ENCODE measurements around the gene FLYWCH1.
"Not testable (repeated sequence)": the region's sequence is repeated elsewhere in the genome, so short reads cannot be mapped to it uniquely, and the experiment has no call there.

FLYWCH1 gene

GRCh38 chr16:2898831-2899563 lies 12.7 kb upstream of the FLYWCH1 start:
- no peak for DNase-seq (ENCODE audit: low spot score)

DNA sequence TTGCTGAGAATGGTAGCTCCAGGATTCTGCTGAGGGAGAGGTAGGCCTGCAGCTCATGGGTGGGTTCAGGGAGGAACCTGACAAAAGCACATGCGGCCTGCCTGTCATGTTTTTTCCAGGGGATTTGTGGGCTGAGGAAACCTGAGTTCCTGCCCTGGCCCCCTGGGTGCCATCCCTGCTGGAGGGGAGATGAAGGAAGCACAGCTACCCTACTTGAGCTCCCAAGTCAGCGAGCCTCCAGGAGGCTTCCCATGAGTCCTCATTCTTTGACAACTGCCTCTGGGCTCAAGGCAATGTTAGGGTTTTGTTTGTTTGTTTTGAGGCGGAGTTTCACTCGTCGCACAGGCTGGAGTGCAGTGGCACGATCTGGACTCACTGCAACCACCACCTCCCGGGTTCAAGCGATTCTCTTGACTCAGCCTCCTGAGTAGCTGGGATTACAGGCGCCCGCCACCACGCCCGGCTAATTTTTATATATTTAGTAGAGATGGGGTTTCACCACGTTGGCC lies 12.1 kb upstream of the FLYWCH1 start:
- DNase-seq (ENCODE audit: low spot score), result no peak

- DNase-seq (ENCODE audit: low spot score), result no peak
Observed at GRCh38 chr16:2900526-2901075, 11.1 kb upstream of the FLYWCH1 start.

GRCh38 chr16:2902337-2903130 lies 9.2 kb upstream of the FLYWCH1 start:
- DNase-seq (ENCODE audit: low spot score), result peak; percentile 1

- DNase-seq (ENCODE audit: low spot score), result peak; percentile 84
Observed at GRCh38 chr16:2904100-2904921, 7.4 kb upstream of the FLYWCH1 start.

- DNase-seq (ENCODE audit: low spot score), result no peak
Observed at GRCh38 chr16:2904922-2905240, 6.8 kb upstream of the FLYWCH1 start.

GRCh38 chr16:2905241-2905987 lies 6.3 kb upstream of the FLYWCH1 start:
- DNase-seq (ENCODE audit: low spot score), result peak; percentile 99

DNA sequence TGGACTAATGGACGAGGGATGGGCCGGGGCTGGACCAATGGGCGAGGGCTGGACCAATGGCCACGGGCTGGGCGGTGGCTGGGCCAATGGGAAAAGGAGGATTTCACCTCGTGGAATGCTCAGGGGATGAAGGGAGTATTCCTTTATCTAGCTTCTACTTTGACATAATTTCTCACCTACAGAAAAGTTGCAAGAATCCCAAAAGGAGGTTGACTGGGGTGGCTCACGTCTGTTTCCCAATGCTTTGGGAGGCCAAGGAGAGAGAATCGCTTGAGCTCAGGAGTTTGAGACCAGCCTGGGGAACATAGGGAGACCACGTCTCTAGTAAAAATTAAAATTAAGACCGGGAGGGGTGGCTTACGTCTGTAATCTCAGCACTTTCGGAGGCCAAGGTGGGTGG lies 5.7 kb upstream of the FLYWCH1 start:
- DNase-seq (ENCODE audit: low spot score), result no peak

GRCh38 chr16:2907084-2907753 lies 4.5 kb upstream of the FLYWCH1 start:
- not testable (repeated sequence) for DNase-seq (ENCODE audit: low spot score)

GRCh38 chr16:2910441-2910969 lies 1.2 kb upstream of the FLYWCH1 start:
- DNase-seq (ENCODE audit: low spot score), result no peak

DNA sequence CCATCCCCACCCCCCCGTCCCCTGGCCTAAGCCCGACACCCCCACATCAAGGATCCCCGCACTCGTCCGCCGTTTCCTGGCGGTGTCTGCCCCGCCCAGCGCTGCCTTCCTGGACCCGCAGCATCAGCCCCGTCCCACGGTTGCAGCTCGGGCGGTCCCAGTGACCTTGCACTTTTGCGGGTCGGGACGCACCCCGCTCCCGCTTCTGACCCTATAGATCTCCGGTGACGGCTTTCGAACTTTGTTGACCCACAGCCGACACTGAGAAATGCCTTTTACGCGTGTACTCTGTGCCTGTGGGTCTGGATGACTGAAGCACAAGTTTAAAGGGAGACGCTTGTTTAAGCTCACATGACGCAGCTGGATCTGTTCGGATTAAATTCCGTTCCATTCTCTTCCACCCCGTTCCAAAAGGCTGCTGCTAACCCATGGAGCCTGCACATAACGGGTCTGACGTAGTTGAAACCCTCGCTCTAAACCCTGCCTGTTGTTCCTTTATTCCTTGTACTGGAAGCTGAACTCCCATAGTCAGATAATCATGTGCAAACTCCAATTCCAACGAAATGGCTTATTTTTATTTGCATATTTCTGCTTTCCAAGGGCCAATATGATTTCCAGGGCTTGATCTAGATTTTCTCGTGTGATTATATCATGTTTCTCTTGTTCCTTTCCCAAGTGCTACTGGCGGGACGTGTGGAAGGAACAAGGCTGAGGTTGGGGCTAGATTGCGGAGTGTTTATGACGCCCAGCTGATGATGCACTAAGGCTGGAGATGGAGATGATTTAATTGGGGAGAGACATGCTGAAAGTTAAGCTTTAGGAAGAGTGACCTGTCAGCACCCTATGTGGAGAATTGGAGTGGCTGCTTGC lies 834 bp downstream of the FLYWCH1 start:
- peak; percentile 32 for DNase-seq (ENCODE audit: low spot score)

DNA sequence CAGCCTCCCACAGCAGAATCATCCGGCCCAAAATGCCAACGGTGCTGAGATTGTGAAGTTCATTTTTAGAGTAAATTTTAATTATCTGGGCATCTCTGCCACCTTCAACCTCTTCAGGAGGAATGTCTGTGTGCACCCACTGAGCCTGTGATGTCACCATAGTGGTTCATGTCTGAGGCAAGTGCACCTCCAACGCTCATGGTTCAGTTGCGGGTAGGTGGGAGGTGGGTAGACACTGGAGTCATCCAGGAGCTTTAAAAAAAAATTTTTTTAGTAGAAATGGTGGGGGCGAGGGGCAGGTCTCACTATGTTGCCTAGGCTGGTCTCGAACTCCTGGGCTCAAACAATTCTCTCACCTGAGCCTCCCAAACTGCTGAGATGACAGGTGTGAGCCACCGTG lies 1.9 kb downstream of the FLYWCH1 start:
- DNase-seq (ENCODE audit: low spot score), result no peak

DNA sequence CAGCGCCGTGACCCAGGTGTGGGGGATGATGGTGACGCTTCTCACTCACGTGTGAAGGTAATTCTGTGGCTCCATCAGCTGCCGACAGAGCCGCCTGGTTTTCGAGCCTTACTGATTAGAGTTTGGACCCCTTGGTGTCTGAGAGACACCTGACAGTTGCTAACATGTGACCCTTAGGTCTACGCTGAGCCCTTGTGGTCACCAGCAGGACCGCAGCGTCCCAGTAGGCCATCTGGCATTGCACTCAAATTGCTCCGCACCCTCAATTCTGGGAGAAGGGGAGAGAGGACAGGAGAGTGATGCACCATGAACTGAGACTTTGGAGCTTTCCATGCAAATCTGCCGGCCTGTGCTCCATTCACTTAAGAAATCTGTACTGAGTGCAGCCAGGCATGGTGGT lies 2.5 kb downstream of the FLYWCH1 start:
- no peak for DNase-seq (ENCODE audit: low spot score)

DNA sequence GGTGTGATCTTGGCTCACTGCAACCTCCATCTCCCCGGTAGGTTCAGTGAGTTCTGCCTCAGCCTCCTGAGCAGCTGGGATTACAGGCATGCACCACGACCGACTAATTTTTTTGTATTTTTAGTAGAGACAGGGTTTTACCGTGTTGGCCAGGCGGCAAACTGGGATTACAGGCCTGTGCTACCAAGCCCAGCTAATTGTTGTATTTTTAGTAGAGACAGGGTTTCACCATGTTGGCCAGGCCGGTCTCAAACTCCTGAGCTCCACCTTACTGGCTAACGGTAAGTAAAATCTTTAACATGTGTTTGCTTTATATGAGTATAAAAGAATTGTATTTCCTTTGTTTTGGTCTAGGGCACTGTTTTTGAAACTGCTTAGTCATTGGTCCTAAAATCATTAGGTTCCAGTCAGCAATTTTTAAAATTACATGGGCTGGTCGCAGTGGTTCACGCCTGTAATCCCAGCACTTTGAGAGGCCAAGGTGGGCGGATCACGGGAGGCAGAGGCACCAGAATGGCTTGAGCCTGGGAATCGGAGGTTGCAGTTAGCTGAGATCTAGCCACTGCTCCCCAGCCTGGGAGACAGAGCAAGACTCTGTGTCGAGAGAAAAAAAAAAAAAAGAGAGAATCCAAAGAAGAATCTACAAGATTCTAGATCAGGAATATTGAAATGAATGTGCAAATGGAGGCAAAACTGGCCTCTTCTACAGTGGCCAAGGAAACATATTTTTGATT lies 3.6 kb downstream of the FLYWCH1 start:
- no peak for DNase-seq (ENCODE audit: low spot score)

- DNase-seq (ENCODE audit: low spot score), result peak; percentile 71
Observed at GRCh38 chr16:2919511-2920255, 8.0 kb downstream of the FLYWCH1 start.

- no peak for DNase-seq (ENCODE audit: low spot score)
Observed at GRCh38 chr16:2923481-2923880, 11.8 kb downstream of the FLYWCH1 start.

GRCh38 chr16:2924901-2925755 lies 13.4 kb downstream of the FLYWCH1 start:
- no peak for DNase-seq (ENCODE audit: low spot score)

All from AG08395 (cell line).